HEK293T (cell line): ENCODE measurements around the gene PBX4.

Experiments
- ELF4 ChIP-seq: fragments of 450-650 bp; IDR thresholded peaks from 2 replicates; pipeline ENCODE4 v1.6.1; 2017; ENCODE audit warnings: antibody characterized with exemption
- TF ChIP-seq, protein P1 (sequence below): fragments of 450-650 bp; IDR thresholded peaks from 2 replicates; pipeline ENCODE4 v1.6.1; 2016

DNA sequence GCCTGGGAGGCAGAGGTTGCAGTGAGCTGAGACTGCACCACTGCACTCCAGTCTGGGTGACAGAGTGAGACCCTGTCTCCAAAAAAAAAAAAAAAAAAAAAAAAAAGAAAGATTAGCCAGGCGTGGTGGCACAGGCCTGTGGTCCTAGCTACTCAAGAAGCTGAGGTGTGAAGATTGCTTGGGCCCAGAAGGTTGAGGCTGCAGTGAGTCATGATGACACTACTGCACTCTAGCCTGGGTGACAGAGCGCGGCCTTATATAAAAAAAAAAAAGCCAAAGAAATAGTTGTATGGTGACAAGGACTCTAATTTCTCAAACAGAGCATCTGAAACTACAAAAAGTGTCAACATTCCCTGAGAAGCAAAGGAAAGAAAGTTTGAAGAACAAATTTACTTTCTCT lies 3.4 kb downstream of the PBX4 start:
- no peak for TF ChIP-seq ELF4
- TF ChIP-seq, protein P1, sequence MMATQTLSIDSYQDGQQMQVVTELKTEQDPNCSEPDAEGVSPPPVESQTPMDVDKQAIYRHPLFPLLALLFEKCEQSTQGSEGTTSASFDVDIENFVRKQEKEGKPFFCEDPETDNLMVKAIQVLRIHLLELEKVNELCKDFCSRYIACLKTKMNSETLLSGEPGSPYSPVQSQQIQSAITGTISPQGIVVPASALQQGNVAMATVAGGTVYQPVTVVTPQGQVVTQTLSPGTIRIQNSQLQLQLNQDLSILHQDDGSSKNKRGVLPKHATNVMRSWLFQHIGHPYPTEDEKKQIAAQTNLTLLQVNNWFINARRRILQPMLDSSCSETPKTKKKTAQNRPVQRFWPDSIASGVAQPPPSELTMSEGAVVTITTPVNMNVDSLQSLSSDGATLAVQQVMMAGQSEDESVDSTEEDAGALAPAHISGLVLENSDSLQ, result no peak
